Head of caudate nucleus (tissue), 42 donors: ENCODE measurements around the gene KAZALD1.
"Not testable (repeated sequence)": the region's sequence is repeated elsewhere in the genome, so short reads cannot be mapped to it uniquely, and the experiment has no call there.

ENCODE experiments used
- DNase-seq, 42 donors: peaks; one replicate each; pipeline versions ENCODE4 v3.0.0 to v3.0.0-alpha.2; 2020 to 2021; ENCODE audit warnings: mixed read lengths in 7 of 42
- intact Hi-C: fragments of 100-400 bp; cut with DNase I; formaldehyde crosslinking; loops from one replicate; pipeline ENCODE4 v1.15.0; 2022

KAZALD1 gene

GRCh38 chr10:101028446-101029337 is 33.1 kb upstream of the KAZALD1 start:
- intact Hi-C loops: no loop called here

GRCh38 chr10:101029520-101030295 is 32.1 kb upstream of the KAZALD1 start:
- DNase-seq: peak in 31 of 42 donors; percentile 35 to 82 (median 65)
- intact Hi-C loops: no loop called here

More at GRCh38 chr10:101028446-101029337, 33.1 kb upstream of the KAZALD1 start:
- no peak for DNase-seq

- no peak for DNase-seq
- intact Hi-C loops: no loop called here
These were observed 31.2 kb upstream of the KAZALD1 start for GRCh38 chr10:101030496-101031127.

- peak; percentile 96 to 100 (median 99) for DNase-seq
- intact Hi-C loops: no loop called here
These were observed 30.5 kb upstream of the KAZALD1 start, which contains the start of the genes PDZD7 and SFXN3 for GRCh38 chr10:101031128-101031795. TSS of gene PDZD7 (minus strand) at chr10:101031129. CDS start at chr10:101030219, 910 bp downstream. TSS of gene SFXN3 (plus strand) at chr10:101031234. CDS start at chr10:101034695, 3,461 bp downstream.

GRCh38 chr10:101031796-101032636 is 29.8 kb upstream of the KAZALD1 start:
- peak; percentile 72 to 96 (median 91) for DNase-seq
- intact Hi-C loops: no loop called here

- intact Hi-C loops: no loop called here
- peak in 32 of 42 donors; percentile 41 to 88 (median 63) for DNase-seq
These were observed 29.1 kb upstream of the KAZALD1 start for GRCh38 chr10:101032637-101033224.

- DNase-seq: no peak
- intact Hi-C loops: no loop called here
These were observed 28.5 kb upstream of the KAZALD1 start for GRCh38 chr10:101033276-101033675.

GRCh38 chr10:101034404-101034803 is 27.4 kb upstream of the KAZALD1 start:
- DNase-seq, intact Hi-C loops: not testable (repeated sequence)

- no peak for DNase-seq
- intact Hi-C loops: no loop called here
These were observed 26.5 kb upstream of the KAZALD1 start for GRCh38 chr10:101035314-101035713.

- no peak for DNase-seq
- intact Hi-C loops: no loop called here
These were observed 25.7 kb upstream of the KAZALD1 start for GRCh38 chr10:101035916-101036702.

GRCh38 chr10:101036726-101037125 is 25.1 kb upstream of the KAZALD1 start:
- intact Hi-C loops: no loop called here
- no peak for DNase-seq

- intact Hi-C loops: no loop called here
- no peak for DNase-seq
These were observed 23.3 kb upstream of the KAZALD1 start for GRCh38 chr10:101038484-101038883.

- DNase-seq: peak in 3 of 42 donors; percentile 35 to 43 (median 37)
- intact Hi-C loops: no loop called here
These were observed 21.7 kb upstream of the KAZALD1 start for GRCh38 chr10:101040061-101040460.

- DNase-seq: no peak
- intact Hi-C loops: no loop called here
These were observed 20.9 kb upstream of the KAZALD1 start for GRCh38 chr10:101040851-101041250.

GRCh38 chr10:101041252-101041761 is 20.5 kb upstream of the KAZALD1 start:
- DNase-seq: peak; percentile 65 to 94 (median 86)
- intact Hi-C loops: no loop called here

- intact Hi-C loops: no loop called here
- no peak for DNase-seq
These were observed 19.7 kb upstream of the KAZALD1 start for GRCh38 chr10:101042118-101042517.
